Fibroblast of skin of left quadriceps (primary cell): ENCODE measurements around the gene YIPF3.
"Not testable (repeated sequence)": the region's sequence is repeated elsewhere in the genome, so short reads cannot be mapped to it uniquely, and the experiment has no call there.

Experiments used
- DNase-seq, 2 experiments: peaks; one replicate each; pipeline ENCODE4 v3.0.0-alpha.2; 2013; ENCODE audit warnings: low read depth in 2 of 2

The YIPF3 gene

GRCh38 chr6:43509984-43510826 lies 6.5 kb downstream of the YIPF3 start, which contains the start of gene LRRC73:
Gene LRRC73, minus strand, starts transcription at chr6:43510346. Its CDS starts 561 bp downstream, at chr6:43509785.
- peak; percentile 32 to 33 for DNase-seq

- no peak for DNase-seq
Observed at GRCh38 chr6:43509142-43509983, 7.4 kb downstream of the YIPF3 start.

GRCh38 chr6:43508481-43509141 lies 8.1 kb downstream of the YIPF3 start:
- DNase-seq: no peak

GRCh38 chr6:43506667-43507471 lies 9.9 kb downstream of the YIPF3 start:
- peak; percentile 31 to 44 for DNase-seq

GRCh38 chr6:43506171-43506570 lies 10.6 kb downstream of the YIPF3 start:
- DNase-seq: no peak

GRCh38 chr6:43505718-43506117 lies 11.0 kb downstream of the YIPF3 start:
- no peak for DNase-seq

- DNase-seq: no peak
Observed at GRCh38 chr6:43504756-43505593, 11.8 kb downstream of the YIPF3 start.

- no peak for DNase-seq
Observed at GRCh38 chr6:43503443-43503842, 13.3 kb downstream of the YIPF3 start.

- DNase-seq: no peak
Observed at GRCh38 chr6:43502666-43503065, 14.1 kb downstream of the YIPF3 start.

GRCh38 chr6:43500921-43501320 lies 15.8 kb downstream of the YIPF3 start:
- no peak for DNase-seq

GRCh38 chr6:43499028-43499815 lies 17.5 kb downstream of the YIPF3 start:
- DNase-seq: no peak

GRCh38 chr6:43498291-43498690 lies 18.4 kb downstream of the YIPF3 start:
- DNase-seq: not testable (repeated sequence)

GRCh38 chr6:43497689-43498088 lies 19.0 kb downstream of the YIPF3 start:
- DNase-seq: no peak

GRCh38 chr6:43497129-43497396 lies 19.7 kb downstream of the YIPF3 start:
- no peak for DNase-seq

GRCh38 chr6:43496370-43497128 lies 20.2 kb downstream of the YIPF3 start:
- no peak for DNase-seq

GRCh38 chr6:43495409-43495941 lies 21.3 kb downstream of the YIPF3 start:
- no peak for DNase-seq

- DNase-seq: no peak
Observed at GRCh38 chr6:43494766-43495165, 22.0 kb downstream of the YIPF3 start.

- DNase-seq: no peak
Observed at GRCh38 chr6:43494321-43494720, 22.4 kb downstream of the YIPF3 start.

GRCh38 chr6:43493833-43494232 lies 22.9 kb downstream of the YIPF3 start:
- DNase-seq: no peak
